Measurements from ENCODE around the gene USF2. TPM values are rescaled to one million over a fixed set of nuclear protein-coding genes. Genes with fewer than 3 reads are reported as not detected.

The USF2 gene
- total RNA-seq (2013) = 101 TPM
- polyA plus RNA-seq (100 to 1,000 TPM in 1 of 3 donors, 1 to 10 TPM in 2; 2.7 to 248 (median 5.0) TPM), polyA minus RNA-seq (105 and 140 TPM in 2 replicates), total RNA-seq (20.2 to 110 (median 79.4) reads per million in 11 experiments)

DNA sequence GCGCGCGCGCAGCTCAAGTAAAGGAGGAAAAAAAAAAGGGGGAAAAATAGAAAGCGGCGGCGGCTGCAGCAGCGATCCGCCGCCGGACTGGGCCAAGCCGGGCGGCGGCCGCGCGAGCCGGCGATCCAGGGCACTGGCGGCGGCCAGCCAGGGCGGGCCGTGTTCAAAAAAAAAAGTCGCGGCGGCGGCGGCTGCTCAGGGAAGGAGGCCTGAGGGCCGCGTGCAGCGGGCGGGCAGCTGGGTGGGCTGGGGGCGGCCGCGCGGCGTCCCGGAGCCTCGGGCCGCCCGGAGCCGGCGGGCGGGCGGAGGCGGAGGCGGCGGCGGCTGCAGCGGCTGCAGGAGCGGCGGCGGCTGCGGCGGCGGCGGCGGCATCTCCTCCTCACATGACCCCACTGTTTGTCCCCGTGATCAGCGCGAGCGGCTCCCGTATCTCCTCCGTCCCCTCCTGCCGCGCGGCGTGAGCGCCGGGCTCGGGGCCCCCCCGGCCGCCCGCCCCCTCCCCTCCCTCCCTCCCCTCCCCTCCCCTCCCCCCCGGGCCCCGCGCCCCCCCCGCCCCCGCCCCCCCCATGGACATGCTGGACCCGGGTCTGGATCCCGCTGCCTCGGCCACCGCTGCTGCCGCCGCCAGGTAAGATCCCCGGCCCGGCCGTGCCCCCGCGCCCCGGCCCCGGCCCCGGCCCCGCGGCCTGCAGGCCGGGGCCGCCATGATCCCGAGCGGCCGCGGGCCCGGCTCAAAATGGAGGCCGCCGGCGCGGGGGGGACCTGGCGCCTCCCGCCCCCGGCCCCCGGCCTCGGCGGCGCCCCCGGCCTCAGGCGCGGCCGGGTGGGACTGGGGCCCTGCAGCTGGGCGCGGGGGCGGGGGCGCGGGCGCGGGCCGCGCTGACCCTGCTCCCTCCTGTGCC lies at the start of gene USF2:
USF2 (plus strand) TSS at position 427 of the 902 bp plus-strand sequence; CDS start at position 567, 140 bp downstream.
- H3K27me3 ChIP-seq (ENCODE audit: control insufficient read depth in 2 of 2, insufficient read depth in 2 of 2, low read length in 2 of 2) = no peaks in the 10 kb centered on the region
- Mint-ChIP-seq H3K27me3 (ENCODE audit: low read depth in 3 of 3) (peaks cover 1 to 3% (median 2%) of the 10 kb centered on the region in 3 donors), H3K36me3 (peaks cover 37 to 39% of the 10 kb centered on the region in 2 donors), H3K9me3 (peaks cover 0 to 2% (median 0%) of the 10 kb centered on the region in 7 donors), H3K27ac (peak within 1 kb of the TSS; percentile 78 to 99 (median 95)), H3K4me3 (peak within 1 kb of the TSS; percentile 89 to 96), H3K4me1 (peaks cover 65% of the 10 kb centered on the region)
- H3K9ac ChIP-seq (ENCODE audit: insufficient read depth, low read length, poor library complexity, severe bottlenecking) = peak within 1 kb of the TSS; percentile 87
- peak within 1 kb of the TSS; percentile 91 for H2AFZ ChIP-seq (ENCODE audit: insufficient read depth, low read depth, low read length, poor library complexity, severe bottlenecking)
- peaks cover 32% of the 10 kb centered on the region for H4K20me1 ChIP-seq (ENCODE audit: insufficient read depth, low read length)
- under 1% methylated on average over 93 of the region's 126 CpGs for WGBS (ENCODE audit: insufficient coverage)
- peak within 1 kb of the TSS; percentile 98 for H3K4me2 ChIP-seq (replicated peaks; ENCODE audit: extremely low read depth, low read length, poor library complexity, severe bottlenecking)
- H3K4me1 ChIP-seq (ENCODE audit: control insufficient read depth in 1 of 2, insufficient read depth in 2 of 2, low read length in 2 of 2) = peaks cover 70 to 80% of the 10 kb centered on the region in 2 donors
- H3K36me3 ChIP-seq (replicated peaks in 1 of 2; ENCODE audit: control insufficient read depth in 1 of 2, insufficient read depth in 2 of 2, low read length in 2 of 2) = peaks cover 22 to 36% of the 10 kb centered on the region in 2 donors
- intact Hi-C loops (cut with micrococcal nuclease) = loop anchor here in 1 of 2 donors (5.0 to 10.0 kb wide), 3 partner anchors 46 to 126 kb away; partner anchors contain the start of gene FXYD7
- H3K27ac ChIP-seq (ENCODE audit: low read depth in 1 of 2, low read length in 2 of 2) = peak within 1 kb of the TSS; percentile 59 to 93
- H3K9me3 ChIP-seq (replicated peaks in 1 of 2; ENCODE audit: control insufficient read depth in 1 of 2, insufficient read depth in 1 of 2, low read length in 2 of 2) = no peaks in the 10 kb centered on the region
- H3K4me3 ChIP-seq (replicated peaks in 1 of 3; ENCODE audit: low read depth in 2 of 3, low read length in 3 of 3) = peak within 1 kb of the TSS; percentile 76 to 96 (median 89)
- no peak for TF ChIP-seq CTCF (IDR thresholded peaks at IDR 0.05)
- peak; percentile 61 to 69 (median 61) for DNase-seq
- H3K79me2 ChIP-seq (ENCODE audit: insufficient read depth, low read length) = peaks cover 30% of the 10 kb centered on the region

DNA sequence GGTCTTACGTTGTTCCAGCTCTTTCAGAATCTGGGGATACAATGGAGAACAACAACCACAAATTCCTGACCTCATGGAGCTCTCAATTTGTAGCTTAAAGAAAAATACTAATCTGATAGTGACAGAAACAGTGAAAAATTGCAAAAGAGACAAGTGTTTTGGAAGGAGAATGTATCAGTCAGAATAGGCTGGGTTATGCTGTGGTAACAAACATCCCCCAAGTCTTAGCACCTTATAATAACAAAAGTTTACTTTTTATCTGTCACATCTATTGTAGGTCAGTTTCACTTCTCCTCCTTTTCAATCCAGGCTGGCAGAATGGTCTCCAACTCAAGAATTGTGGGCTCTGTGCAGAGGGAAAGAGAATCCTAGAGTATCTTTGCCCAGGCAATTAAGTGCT lies 49.8 kb upstream of the USF2 start:
- no peak overlapping the region for H3K9ac ChIP-seq (ENCODE audit: insufficient read depth, low read length, poor library complexity, severe bottlenecking)
- no peak overlapping the region for H3K4me2 ChIP-seq (replicated peaks; ENCODE audit: extremely low read depth, low read length, poor library complexity, severe bottlenecking)
- H3K27ac ChIP-seq (ENCODE audit: low read depth in 1 of 2, low read length in 2 of 2) = no peak overlapping the region
- no peak overlapping the region for H3K4me3 ChIP-seq (replicated peaks in 1 of 3; ENCODE audit: low read depth in 2 of 3, low read length in 3 of 3)
- Mint-ChIP-seq H3K4me1 (peaks cover 46% of the 10 kb centered on the region), H3K4me3 (no peak overlapping the region), H3K27me3 (ENCODE audit: low read depth in 3 of 3) (peaks cover 0 to 11% (median 0%) of the 10 kb centered on the region in 3 donors), H3K27ac (no peak overlapping the region), H3K36me3 (peaks cover 2 to 14% of the 10 kb centered on the region in 2 donors), H3K9me3 (peaks cover 3 to 27% (median 17%) of the 10 kb centered on the region in 7 donors)
- no peak overlapping the region for H2AFZ ChIP-seq (ENCODE audit: insufficient read depth, low read depth, low read length, poor library complexity, severe bottlenecking)
- no peak for DNase-seq
- TF ChIP-seq CTCF (IDR thresholded peaks at IDR 0.05) = no peak
- H3K36me3 ChIP-seq (replicated peaks in 1 of 2; ENCODE audit: control insufficient read depth in 1 of 2, insufficient read depth in 2 of 2, low read length in 2 of 2) = no peaks in the 10 kb centered on the region
- H3K27me3 ChIP-seq (ENCODE audit: control insufficient read depth in 2 of 2, insufficient read depth in 2 of 2, low read length in 2 of 2) = no peaks in the 10 kb centered on the region
- H4K20me1 ChIP-seq (ENCODE audit: insufficient read depth, low read length) = no peaks in the 10 kb centered on the region
- no peaks in the 10 kb centered on the region for H3K79me2 ChIP-seq (ENCODE audit: insufficient read depth, low read length)
- 100% methylated on average over 1 of the region's 1 CpG for WGBS (ENCODE audit: insufficient coverage)
- H3K4me1 ChIP-seq (ENCODE audit: control insufficient read depth in 1 of 2, insufficient read depth in 2 of 2, low read length in 2 of 2) = peaks cover 48 to 55% of the 10 kb centered on the region in 2 donors
- H3K9me3 ChIP-seq (replicated peaks in 1 of 2; ENCODE audit: control insufficient read depth in 1 of 2, insufficient read depth in 1 of 2, low read length in 2 of 2) = peaks cover 4 to 5% of the 10 kb centered on the region in 2 donors
- intact Hi-C loops (cut with micrococcal nuclease) = loop anchor here (10.0 kb wide), 2 partner anchors 226 to 246 kb away; partner anchors contain the start of gene FFAR2 (in 1 of the 2)
